PC-3 (cell line): ENCODE measurements around the gene MON2.

ENCODE experiments used
- CTCF ChIP-seq: fragments of 300-600 bp; sonication (generic); conservative IDR thresholded peaks from 2 replicates; pipeline ENCODE4 v1.5.1; 2017; ENCODE audit warnings: antibody characterized with exemption, low read depth, mild to moderate bottlenecking, low read length
- EZH2 ChIP-seq: fragments of 300-600 bp; sonication (generic); IDR thresholded peaks from one replicate; pipeline ENCODE4 v1.6.1; 2017; ENCODE audit warnings: antibody characterized with exemption, mild to moderate bottlenecking, low read length; ENCODE audit not compliant: unreplicated experiment

- TF ChIP-seq EZH2: no peak
- TF ChIP-seq CTCF: no peak
Measured at GRCh38 chr12:62643486-62643885, 176.9 kb downstream of the MON2 start.
